Activated T-cell treated with anti-CD3 and anti-CD28 coated beads, Interleukin-2, amount 50 U/mL, for 72 hours (primary cell): ENCODE results near the gene TLL2. TPM values are rescaled to one million over a fixed set of nuclear protein-coding genes. Genes with fewer than 3 reads are reported as not detected.

Experiments
- ATAC-seq, 2 donors: fragments of 150-1000 bp; cut with Tn5 transposase; replicated peaks in 1 of 2; 2 replicates each; pipeline ENCODE4 v1.10.0; 2021; ENCODE audit warnings: moderate library complexity in 2 of 2, mild to moderate bottlenecking in 1 of 2
- DNase-seq, 2 donors: peaks; one replicate each; pipeline ENCODE4 v3.0.0; 2021 to 2022; ENCODE audit warnings: mixed read lengths in 1 of 2
- H3K27ac Mint-ChIP-seq: one replicate; pipeline ENCODE4 v1.8.0; 2022; ENCODE audit warnings: mild to moderate bottlenecking, moderate library complexity, mixed read lengths
- H3K27me3 Mint-ChIP-seq: one replicate; pipeline ENCODE4 v1.8.0; 2022; ENCODE audit warnings: low read depth, mixed read lengths
- H3K36me3 Mint-ChIP-seq, 2 donors: one replicate each; pipeline ENCODE4 v1.8.0; 2022; ENCODE audit warnings: mixed read lengths in 2 of 2, mild to moderate bottlenecking in 1 of 2; ENCODE audit not compliant: insufficient read depth in 2 of 2
- H3K4me1 Mint-ChIP-seq: one replicate; pipeline ENCODE4 v1.8.0; 2022; ENCODE audit warnings: low read depth, mixed read lengths
- H3K4me3 Mint-ChIP-seq, 2 donors: one replicate each; pipeline ENCODE4 v1.8.0; 2022; ENCODE audit warnings: mild to moderate bottlenecking in 2 of 2, mixed read lengths in 2 of 2, moderate library complexity in 2 of 2
- H3K9me3 Mint-ChIP-seq, 2 donors: one replicate each; pipeline ENCODE4 v1.8.0; 2022; ENCODE audit warnings: mixed read lengths in 2 of 2
- total RNA-seq, 2 donors: library from RNA; stranded (reverse); gene quantifications; one replicate each; pipeline ENCODE4 v1.2.3, GENCODE V29; 2022

TLL2 gene
- total RNA-seq, 2 donors from 2014 or later = 0.09 TPM; not detected in 1

DNA sequence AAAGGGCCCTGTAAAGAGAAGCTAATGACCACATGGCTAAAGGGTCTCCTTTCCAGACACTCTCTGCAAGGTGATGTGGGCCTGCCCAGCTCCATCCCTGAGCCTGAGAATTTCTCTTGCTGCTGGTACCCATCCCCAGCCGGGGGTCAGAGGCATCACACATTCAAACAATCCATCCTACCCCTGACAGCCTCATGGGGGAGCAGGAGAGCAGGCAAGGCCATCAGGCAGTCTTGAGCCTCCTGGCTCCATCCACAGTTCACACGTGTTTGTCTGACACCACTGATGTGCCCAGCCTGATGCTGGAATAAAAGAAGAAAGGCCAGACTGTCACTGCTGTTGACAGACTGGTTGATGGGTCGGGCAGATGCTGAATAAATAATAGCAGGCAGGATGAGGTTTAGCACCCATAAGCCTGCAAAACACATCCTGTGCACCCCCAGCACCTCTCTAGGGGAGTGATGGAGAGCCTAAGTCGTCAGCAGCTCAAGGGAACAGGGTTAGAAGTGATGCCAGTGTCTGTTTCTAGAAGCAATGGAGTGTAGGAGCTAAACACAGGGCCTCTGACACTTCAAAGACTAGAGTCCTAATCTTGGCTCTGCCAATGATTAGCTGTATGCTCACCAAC, 43.5 kb downstream of the TLL2 start:
- Mint-ChIP-seq H3K9me3 (no peaks in the 10 kb centered on the region), H3K36me3 (no peaks in the 10 kb centered on the region), H3K27ac (no peak overlapping the region), H3K27me3 (peaks cover 40% of the 10 kb centered on the region), H3K4me1 (no peaks in the 10 kb centered on the region), H3K4me3 (no peak overlapping the region)
- DNase-seq = peak; percentile 41 to 43
- peak; percentile 57 to 65 for ATAC-seq

GRCh38 chr10:96468845-96469244, 44.9 kb downstream of the TLL2 start:
- Mint-ChIP-seq H3K4me1 (no peaks in the 10 kb centered on the region), H3K27me3 (peaks cover 41% of the 10 kb centered on the region), H3K9me3 (no peaks in the 10 kb centered on the region), H3K4me3 (no peak overlapping the region), H3K36me3 (no peaks in the 10 kb centered on the region), H3K27ac (no peak overlapping the region)
- DNase-seq (no peak), ATAC-seq (no peak)

DNA sequence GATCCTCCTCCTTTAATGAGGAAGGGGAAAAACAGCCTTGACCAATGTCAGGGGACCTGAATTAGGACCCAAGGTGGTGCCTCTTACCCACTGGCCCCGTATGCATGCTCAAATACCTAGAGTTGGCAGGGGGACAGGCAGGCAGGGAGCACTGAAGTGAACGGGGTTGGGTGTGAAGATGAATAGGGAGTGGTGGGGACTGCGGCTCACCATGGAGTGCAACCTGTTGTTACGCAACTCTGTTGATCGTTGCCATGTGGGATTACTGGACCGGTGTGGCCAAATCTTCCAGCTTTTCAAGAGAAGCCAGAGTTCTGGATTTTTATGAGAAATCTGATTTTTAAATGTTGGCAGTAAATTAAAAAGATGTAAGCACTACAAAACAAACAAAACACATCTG, 48.1 kb downstream of the TLL2 start:
- peaks cover 39% of the 10 kb centered on the region for H3K27me3 Mint-ChIP-seq
- H3K4me3 Mint-ChIP-seq = no peak overlapping the region
- no peak overlapping the region for H3K27ac Mint-ChIP-seq
- H3K9me3 Mint-ChIP-seq = peaks cover 5 to 6% of the 10 kb centered on the region in 2 donors
- peaks cover 5 to 6% of the 10 kb centered on the region in 2 donors for H3K36me3 Mint-ChIP-seq
- DNase-seq (no peak), ATAC-seq (no peak)
- H3K4me1 Mint-ChIP-seq = no peaks in the 10 kb centered on the region

DNA sequence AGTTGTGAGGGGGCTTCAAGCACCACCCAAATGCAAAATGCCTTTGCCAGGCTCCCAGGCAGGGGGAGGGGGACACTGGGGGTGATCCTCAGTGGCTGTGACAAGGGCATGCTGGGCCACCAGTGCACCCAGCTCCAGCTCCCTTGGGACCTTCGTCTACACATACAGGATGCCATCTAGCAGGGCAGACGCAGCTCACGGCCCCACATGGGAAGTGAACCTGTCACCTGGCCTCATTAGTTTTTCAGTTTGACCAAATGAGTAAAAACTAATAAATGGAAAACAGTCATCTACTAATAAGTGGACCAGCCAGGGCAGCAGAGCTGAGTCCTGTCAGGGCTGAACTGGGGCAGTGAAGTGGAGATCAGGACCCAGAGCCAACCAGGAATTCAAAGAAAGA, 50.2 kb downstream of the TLL2 start:
- Mint-ChIP-seq H3K27me3 (peaks cover 25% of the 10 kb centered on the region), H3K4me3 (no peak overlapping the region), H3K36me3 (peaks cover 6 to 8% of the 10 kb centered on the region in 2 donors), H3K4me1 (no peaks in the 10 kb centered on the region), H3K9me3 (peaks cover 8 to 9% of the 10 kb centered on the region in 2 donors), H3K27ac (no peak overlapping the region)
- ATAC-seq (no peak), DNase-seq (no peak)

DNA sequence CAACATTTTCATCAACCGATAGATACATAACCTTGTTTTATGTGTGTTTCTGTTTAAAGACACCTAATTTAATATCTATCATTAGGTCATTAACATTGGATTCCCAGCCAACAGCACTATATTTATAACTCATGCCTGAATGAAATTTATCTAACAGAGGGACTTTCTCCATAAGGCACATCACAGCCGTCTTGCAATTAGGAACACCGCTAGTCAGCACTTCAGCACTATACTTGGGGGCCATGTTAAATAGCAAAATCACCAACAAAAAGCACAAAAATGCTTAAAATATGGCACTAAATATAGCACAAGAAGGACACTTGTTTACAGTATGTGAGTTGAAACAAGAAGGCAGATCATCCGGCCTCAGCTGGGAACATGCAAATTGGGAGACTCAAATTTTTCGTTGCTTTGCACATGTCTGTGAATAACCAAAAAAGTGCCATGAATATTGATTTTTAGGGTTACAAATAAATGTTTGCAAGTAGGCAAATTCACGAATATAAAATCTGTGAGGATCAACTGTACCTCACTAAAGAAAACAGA, 51.0 kb downstream of the TLL2 start:
- DNase-seq (no peak), ATAC-seq (no peak)
- Mint-ChIP-seq H3K4me3 (no peak overlapping the region), H3K27me3 (peaks cover 16% of the 10 kb centered on the region), H3K4me1 (no peaks in the 10 kb centered on the region), H3K27ac (no peak overlapping the region), H3K9me3 (peaks cover 8 to 9% of the 10 kb centered on the region in 2 donors), H3K36me3 (peaks cover 6 to 8% of the 10 kb centered on the region in 2 donors)

- H3K9me3 Mint-ChIP-seq = peaks cover 8 to 9% of the 10 kb centered on the region in 2 donors
- H3K27me3 Mint-ChIP-seq = peaks cover 6% of the 10 kb centered on the region
- no peak overlapping the region for H3K27ac Mint-ChIP-seq
- DNase-seq (no peak), ATAC-seq (no peak)
- no peak overlapping the region for H3K4me3 Mint-ChIP-seq
- H3K36me3 Mint-ChIP-seq = peaks cover 6 to 8% of the 10 kb centered on the region in 2 donors
- H3K4me1 Mint-ChIP-seq = no peaks in the 10 kb centered on the region
Observed at GRCh38 chr10:96460316-96460715, 53.4 kb downstream of the TLL2 start.

DNA sequence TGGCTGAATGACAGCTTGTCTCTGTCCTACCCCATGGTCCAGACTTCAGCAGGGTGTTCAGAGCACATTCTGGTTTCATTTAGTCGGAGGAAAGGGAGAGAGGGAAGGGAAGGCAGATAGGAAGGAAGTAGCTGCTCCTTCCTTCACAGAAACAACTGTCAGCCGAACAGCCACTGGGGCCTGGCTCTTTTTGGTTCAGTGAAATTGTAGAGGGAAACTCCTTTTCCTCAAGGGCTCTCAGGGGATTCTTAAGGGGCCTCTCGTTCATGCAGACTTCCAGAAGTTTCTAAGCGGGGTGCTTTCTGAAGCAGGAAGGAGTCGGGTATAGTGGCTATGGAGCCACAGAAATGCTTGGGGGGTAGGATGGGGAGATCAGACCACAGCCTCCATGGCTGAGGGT, 56.4 kb downstream of the TLL2 start:
- no peaks in the 10 kb centered on the region for H3K4me1 Mint-ChIP-seq
- no peak overlapping the region for H3K4me3 Mint-ChIP-seq
- no peak for DNase-seq
- H3K36me3 Mint-ChIP-seq = peaks cover 6 to 8% of the 10 kb centered on the region in 2 donors
- H3K9me3 Mint-ChIP-seq = peaks cover 8 to 9% of the 10 kb centered on the region in 2 donors
- peaks cover 4% of the 10 kb centered on the region for H3K27me3 Mint-ChIP-seq
- H3K27ac Mint-ChIP-seq = no peak overlapping the region
- ATAC-seq = no peak

DNA sequence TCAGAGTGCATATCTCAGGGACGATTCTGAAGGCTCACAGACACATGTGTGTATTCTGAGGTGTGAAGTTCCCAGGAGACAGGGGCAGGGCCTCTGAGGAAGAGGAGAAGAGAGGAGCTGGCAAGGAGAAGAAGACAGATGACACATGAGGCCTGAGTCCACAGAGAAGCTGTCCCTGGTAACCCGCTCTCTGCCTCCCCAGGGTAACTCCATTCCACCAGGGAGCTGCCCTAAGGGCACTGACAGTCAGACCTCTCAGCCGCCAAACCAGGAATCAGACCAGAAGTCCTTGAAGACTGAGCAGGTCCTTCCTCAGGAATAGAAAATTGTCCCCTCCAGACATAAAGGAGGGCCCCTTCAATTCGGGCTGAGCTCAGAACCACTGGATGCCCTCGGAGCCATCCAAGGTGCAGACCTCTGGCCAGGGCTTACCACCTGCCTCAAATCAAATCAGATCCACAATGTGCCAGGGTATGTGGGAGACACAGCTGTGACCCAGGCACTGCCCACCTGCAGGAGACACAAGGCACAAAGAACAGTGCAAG, 57.4 kb downstream of the TLL2 start:
- no peak overlapping the region for H3K4me3 Mint-ChIP-seq
- peaks cover 6% of the 10 kb centered on the region in 2 donors for H3K9me3 Mint-ChIP-seq
- DNase-seq (no peak), ATAC-seq (no peak)
- H3K27me3 Mint-ChIP-seq = peaks cover 4% of the 10 kb centered on the region
- no peaks in the 10 kb centered on the region for H3K4me1 Mint-ChIP-seq
- no peak overlapping the region for H3K27ac Mint-ChIP-seq
- peaks cover 4 to 6% of the 10 kb centered on the region in 2 donors for H3K36me3 Mint-ChIP-seq

- H3K36me3 Mint-ChIP-seq = no peaks in the 10 kb centered on the region
- no peak for DNase-seq
- no peak overlapping the region for H3K27ac Mint-ChIP-seq
- H3K4me3 Mint-ChIP-seq = no peak overlapping the region
- no peaks in the 10 kb centered on the region for H3K27me3 Mint-ChIP-seq
- H3K4me1 Mint-ChIP-seq = no peaks in the 10 kb centered on the region
- no peaks in the 10 kb centered on the region for H3K9me3 Mint-ChIP-seq
- ATAC-seq = no peak
Observed at GRCh38 chr10:96453856-96454583, 59.7 kb downstream of the TLL2 start.

GRCh38 chr10:96452494-96453153, 61.1 kb downstream of the TLL2 start:
- H3K4me3 Mint-ChIP-seq = no peak overlapping the region
- DNase-seq (no peak), ATAC-seq (no peak)
- H3K4me1 Mint-ChIP-seq = no peaks in the 10 kb centered on the region
- H3K27me3 Mint-ChIP-seq = no peaks in the 10 kb centered on the region
- H3K9me3 Mint-ChIP-seq = no peaks in the 10 kb centered on the region
- H3K27ac Mint-ChIP-seq = no peak overlapping the region
- no peaks in the 10 kb centered on the region for H3K36me3 Mint-ChIP-seq

DNA sequence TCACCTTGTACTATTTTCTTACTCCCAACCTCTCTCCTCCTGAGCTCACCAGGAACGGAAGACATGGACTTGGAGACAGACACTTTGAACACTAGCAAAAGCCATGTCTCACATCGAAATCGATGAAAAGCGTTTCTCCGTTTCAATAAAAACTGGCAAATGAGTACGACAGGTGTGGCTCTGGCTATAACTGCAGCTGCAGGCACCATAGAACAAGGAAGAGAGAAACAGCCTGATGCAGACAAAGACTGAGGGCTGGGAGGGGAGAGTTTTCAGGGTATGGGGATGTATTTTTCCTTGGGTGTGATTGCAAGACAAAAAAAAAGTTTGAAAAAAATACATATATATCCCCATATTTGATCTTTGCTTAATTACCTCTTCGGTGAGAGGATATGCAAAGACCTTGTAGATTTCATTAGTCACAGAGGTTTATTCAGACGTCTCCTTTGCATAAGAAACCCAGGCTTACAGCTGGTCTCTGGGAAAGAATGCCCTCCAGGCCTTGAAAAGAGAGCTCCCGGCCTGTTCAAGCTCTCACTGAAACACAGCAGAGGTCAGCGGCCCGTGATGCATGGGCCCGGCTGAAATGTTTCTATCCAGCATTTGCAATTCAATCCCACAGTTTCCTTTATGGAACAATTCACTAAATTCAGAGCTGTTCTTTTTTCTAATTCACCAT, 63.1 kb downstream of the TLL2 start:
- ATAC-seq (no peak), DNase-seq (no peak)
- H3K9me3 Mint-ChIP-seq = no peaks in the 10 kb centered on the region
- no peaks in the 10 kb centered on the region for H3K4me1 Mint-ChIP-seq
- H3K27me3 Mint-ChIP-seq = no peaks in the 10 kb centered on the region
- H3K36me3 Mint-ChIP-seq = no peaks in the 10 kb centered on the region
- H3K27ac Mint-ChIP-seq = no peak overlapping the region
- H3K4me3 Mint-ChIP-seq = no peak overlapping the region

DNA sequence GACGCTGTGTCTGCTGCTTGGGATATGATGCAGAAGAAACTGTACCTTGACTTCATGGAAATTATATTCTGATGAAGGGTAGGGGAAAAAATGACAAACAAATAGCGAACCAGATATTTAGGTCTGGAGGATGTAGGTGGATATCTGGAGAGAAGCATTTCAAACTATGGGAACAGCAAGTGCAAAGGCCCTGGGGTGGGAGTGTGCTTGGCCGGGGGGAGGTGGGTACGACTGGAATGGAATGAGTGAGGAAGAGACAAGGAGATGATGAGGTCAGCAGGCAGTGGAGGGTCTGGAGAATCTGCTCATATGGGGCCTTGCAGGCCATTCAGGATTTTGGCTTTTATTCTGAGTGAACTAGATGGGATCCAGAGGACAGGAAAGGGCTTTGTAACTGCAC, 65.2 kb downstream of the TLL2 start:
- ATAC-seq = no peak
- Mint-ChIP-seq H3K9me3 (no peaks in the 10 kb centered on the region), H3K27ac (no peak overlapping the region), H3K4me1 (no peaks in the 10 kb centered on the region), H3K27me3 (no peaks in the 10 kb centered on the region), H3K4me3 (no peak overlapping the region), H3K36me3 (no peaks in the 10 kb centered on the region)
- DNase-seq = no peak
